Activated CD4-positive, CD25-positive, alpha-beta regulatory T cell (primary cell): ENCODE data around the gene TOPBP1.
"Not testable (repeated sequence)": the region's sequence is repeated elsewhere in the genome, so short reads cannot be mapped to it uniquely, and the experiment has no call there.

Source experiments
- DNase-seq, 4 experiments: peaks; one replicate each; lab custom pipeline; 2025; lab: John Stamatoyannopoulos, UW

TOPBP1 gene

DNA sequence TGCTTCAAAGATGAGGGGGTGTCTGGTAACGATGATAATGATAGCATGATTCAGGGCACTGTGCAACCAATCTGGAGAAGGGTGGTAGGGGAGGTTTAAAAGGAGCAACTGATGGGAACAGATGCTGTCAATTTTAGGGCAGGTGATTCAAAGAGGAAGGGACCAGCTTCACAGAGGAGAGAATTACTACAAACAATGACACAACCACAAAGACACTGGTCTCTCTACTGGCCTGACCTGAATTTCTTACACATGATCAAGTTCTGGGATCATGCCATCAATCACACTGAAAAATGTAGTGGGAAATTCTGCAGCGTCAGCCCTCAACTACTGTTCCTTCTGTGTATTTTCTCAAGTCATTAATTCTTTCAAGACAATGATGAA is 90.8 kb downstream of the TOPBP1 start:
- no peak for DNase-seq

DNA sequence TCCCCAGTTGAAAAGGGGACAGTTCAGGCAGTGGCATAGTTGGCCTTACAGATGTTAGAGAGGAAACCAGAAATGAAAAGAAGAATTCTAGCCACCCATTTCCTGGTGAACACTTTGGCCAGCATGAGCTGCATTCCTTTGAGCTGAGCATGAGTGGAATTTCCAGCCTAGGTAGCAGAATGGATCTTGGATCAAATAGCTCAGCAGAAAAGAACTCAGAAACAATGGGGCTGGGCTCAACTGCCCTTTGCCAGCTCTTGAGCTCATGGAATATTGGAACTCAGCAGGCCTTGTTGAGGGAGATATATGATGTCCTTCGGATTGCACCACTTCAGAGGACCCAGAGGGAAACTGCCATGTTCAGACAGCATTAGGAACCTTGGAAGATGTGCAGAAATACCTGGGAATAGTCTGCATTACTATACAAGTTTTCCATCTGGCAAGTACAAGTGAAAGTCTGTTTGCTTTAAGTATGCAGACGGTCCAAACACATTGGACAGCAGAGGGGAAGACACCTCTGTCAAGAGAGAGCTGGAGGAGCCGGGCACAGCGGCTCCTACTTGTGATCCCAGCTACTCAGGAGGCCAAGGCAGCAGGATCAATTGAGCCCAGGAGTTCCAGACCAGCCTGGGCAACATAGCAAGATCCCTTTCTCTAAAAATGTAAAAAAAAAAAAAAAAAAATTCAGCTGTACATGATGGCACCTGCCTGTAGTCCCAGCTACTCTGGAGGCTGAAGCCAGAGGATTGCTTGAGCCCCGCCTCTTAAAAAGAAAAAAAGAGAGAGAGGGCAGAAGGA is 91.4 kb downstream of the TOPBP1 start:
- DNase-seq: no peak

DNA sequence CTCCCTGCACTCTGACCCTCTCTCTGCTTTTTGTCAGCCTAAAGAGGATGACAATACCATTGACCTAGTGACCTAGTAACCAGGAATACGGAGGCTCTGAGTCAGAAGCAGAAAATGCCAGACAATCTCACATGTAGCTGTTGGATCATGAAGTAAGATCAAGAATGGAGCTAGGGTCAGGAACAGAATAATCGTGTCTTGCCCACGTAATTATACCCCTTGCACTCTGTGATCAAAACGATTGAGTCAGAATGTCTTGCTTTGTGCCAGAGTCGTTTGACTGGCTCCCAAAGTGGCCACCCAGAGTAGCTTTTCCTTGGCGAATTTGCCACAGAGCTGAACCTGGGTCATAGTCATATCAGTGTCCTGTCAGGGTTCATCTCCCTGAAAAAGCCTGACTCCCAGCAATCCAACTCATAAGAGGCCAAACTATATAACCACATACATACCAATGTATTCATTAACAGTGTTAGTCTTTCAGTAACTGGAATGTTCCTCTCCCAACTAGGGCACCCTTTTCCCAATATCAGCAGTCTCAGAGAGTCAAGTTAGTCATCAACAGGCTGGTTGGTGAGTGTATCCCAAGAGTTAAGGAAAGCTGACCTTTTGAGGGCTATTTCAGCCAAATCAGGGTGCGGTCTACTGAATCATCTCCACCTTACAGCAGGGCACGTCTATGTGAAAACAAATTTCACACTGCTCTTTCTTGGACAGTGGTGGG is 93.3 kb downstream of the TOPBP1 start:
- DNase-seq: no peak

DNA sequence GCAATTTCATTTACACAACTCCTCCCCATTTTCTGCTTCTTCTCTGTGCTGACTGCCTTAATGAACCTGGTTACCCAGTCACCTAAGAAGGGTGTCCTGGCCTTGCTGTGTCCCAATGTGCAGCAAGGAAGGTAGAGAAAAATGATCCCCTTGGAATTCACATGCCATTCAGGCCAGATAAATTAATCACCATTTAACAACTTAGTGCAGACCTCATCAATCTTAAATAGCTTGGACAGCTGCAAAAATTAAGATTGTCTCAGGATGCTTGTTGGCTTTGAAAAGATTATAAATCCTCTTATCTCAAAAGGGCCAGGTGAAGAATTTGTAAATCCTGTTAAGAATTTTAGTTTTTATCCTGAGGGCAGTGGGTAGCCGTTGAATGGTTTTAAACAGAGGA is 97.9 kb downstream of the TOPBP1 start:
- no peak for DNase-seq

DNA sequence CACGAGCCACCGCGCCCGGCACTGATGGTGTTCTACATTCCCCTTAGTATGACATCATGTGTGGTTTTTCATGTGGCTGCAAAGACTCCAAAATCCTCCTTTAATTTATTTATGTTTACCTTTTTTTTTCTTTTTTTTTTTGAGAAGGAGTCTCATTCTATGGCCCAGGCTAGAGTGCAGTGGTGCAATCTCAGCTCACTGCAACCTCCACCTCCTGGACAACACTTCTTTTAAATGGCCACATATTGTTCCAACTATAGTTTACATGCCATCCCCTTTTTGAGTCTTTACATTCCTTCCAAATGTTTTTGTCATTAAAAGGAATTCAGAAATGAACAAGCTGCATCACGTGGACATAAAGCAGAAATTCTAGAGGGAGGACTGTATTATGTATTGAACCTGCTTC is 98.6 kb downstream of the TOPBP1 start:
- no peak for DNase-seq

DNA sequence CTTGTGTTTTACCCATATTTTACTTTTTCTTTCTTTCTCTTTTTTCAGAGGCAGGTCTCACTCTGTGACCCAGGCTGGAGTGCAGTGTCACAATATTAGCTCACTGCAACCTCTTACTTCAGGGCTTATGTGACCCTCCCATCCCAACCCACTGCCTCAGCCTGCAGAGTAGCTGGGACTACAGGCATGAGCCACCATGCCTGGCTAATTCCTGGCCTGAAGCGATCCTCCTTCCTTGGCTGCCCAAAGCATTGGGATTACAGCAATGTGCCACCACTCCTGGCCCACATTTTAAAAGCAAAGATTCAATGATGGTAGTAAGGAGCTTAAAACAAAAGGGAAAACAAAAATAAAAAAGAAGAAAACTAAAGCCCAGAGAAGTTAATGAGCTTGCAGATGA is 99.4 kb downstream of the TOPBP1 start:
- no peak for DNase-seq

DNA sequence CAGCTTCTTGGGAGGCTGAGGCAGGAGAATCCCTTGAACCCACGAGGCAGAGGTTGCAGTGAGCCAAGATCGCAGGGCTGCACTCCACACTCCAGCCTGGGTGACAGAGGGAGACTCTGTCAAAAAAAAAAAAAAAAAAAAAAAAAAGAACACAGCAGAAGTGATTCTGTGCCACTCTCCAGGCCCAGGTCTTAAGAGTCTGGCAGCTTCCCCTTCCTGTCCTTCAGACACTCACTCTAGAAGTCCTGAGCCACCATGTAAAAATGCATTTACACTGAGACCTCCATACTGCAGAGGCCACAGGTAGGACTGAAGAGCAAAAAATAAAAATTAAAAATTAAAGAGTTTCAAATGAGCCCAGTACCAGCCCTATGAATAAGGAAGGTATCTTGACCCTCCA is 100.1 kb downstream of the TOPBP1 start:
- no peak for DNase-seq

DNA sequence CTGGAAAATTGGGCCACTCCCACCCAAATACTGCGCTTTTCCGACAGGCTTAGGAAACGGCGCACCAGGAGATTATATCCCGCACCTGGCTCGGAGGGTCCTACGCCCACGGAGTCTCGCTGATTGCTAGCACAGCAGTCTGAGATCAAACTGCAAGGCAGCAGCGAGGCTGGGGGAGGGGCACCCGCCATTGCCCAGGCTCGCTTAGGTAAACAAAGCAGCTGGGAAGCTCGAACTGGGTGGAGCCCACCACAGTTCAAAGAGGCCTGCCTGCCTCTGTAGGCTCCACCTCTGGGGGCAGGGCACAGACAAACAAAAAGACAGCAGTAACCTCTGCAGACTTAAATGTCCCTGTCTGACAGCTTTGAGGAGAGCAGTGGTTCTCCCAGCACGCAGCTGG is 110.2 kb downstream of the TOPBP1 start:
- not testable (repeated sequence) for DNase-seq
